ENCODE results near the gene VWA7. TPM values are rescaled to one million over a fixed set of nuclear protein-coding genes. Genes with fewer than 3 reads are reported as not detected.

Gene VWA7
- polyA plus RNA-seq, 1 experiment, result 0.29 TPM

GRCh38 chr6:31734821-31735406 is 42.2 kb downstream of the VWA7 start:
- ChIA-PET POLR2A (no interaction called here), CTCF (interaction anchor here (0.6 to 6.5 kb wide), 3 partner anchors 35 to 73 kb away, joined by 3 to 35 read pairs (median 4); no protein-coding TSS in a partner anchor)
- peak overlapping the region; percentile 90 for H3K4me3 ChIP-seq (ENCODE audit: low read depth, low read length)
- no peak for DNase-seq (ENCODE audit: low read depth)
- TF ChIP-seq CTCF (IDR thresholded peaks at IDR 0.05; ENCODE audit: insufficient read depth, low read depth, low read length), result no peak
- peaks cover 20% of the 10 kb centered on the region for H3K36me3 ChIP-seq (ENCODE audit: control insufficient read depth, insufficient read depth, low read length)
- no peaks in the 10 kb centered on the region for H3K27me3 ChIP-seq (ENCODE audit: control insufficient read depth, insufficient read depth, low read length)

DNA sequence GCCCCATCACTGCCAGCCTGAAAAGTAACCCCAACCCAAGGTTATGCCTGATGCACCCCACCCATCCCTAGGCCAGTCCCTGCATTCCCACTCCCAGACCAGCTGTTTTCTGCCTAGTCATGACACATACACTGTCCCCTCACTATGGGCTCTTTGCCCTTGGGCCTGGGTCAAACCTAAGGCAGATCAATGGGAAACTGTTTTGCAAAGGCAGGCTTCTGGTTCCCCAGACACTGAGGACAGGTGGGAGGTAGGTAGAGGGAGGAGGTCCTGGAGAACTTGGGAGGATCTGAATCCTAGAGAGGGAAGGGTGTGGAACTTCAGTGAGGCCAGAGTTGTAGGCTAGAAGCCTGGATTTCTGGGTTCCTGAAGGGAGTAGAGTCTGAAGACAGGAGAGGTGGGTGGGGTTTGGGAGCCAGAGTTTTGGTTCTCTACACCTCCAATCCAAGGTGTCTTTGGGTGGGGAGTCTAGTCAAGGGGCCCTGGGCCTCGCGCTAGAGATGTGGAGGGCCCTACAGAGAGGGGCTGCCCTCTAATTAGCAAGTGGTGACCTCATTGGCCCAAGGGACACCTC is 42.8 kb downstream of the VWA7 start:
- TF ChIP-seq CTCF (IDR thresholded peaks at IDR 0.05; ENCODE audit: insufficient read depth, low read depth, low read length), result no peak
- H3K4me3 ChIP-seq (ENCODE audit: low read depth, low read length), result peak overlapping the region; percentile 90
- ChIA-PET CTCF (interaction anchor here (1.1 to 6.5 kb wide), 2 partner anchors 36 to 73 kb away, joined by 4 to 35 read pairs; no protein-coding TSS in a partner anchor), POLR2A (no interaction called here)
- peaks cover 20% of the 10 kb centered on the region for H3K36me3 ChIP-seq (ENCODE audit: control insufficient read depth, insufficient read depth, low read length)
- H3K27me3 ChIP-seq (ENCODE audit: control insufficient read depth, insufficient read depth, low read length), result no peaks in the 10 kb centered on the region
- DNase-seq (ENCODE audit: low read depth), result no peak

GRCh38 chr6:31733734-31734133 is 43.4 kb downstream of the VWA7 start:
- Histone ChIP-seq H3K36me3 (ENCODE audit: control insufficient read depth, insufficient read depth, low read length) (peaks cover 20% of the 10 kb centered on the region), H3K27me3 (ENCODE audit: control insufficient read depth, insufficient read depth, low read length) (no peaks in the 10 kb centered on the region), H3K4me3 (ENCODE audit: low read depth, low read length) (no peak overlapping the region; the same call in 1 of the 2 replicates)
- no peak for DNase-seq (ENCODE audit: low read depth)
- POLR2A ChIA-PET, result interaction anchor here (0.6 kb wide), 1 partner anchor 174 kb away, joined by 5 read pairs; no protein-coding TSS in a partner anchor
- no peak for TF ChIP-seq CTCF (IDR thresholded peaks at IDR 0.05; ENCODE audit: insufficient read depth, low read depth, low read length)
- CTCF ChIA-PET, result interaction anchor here (2.2 kb wide), 1 partner anchor 36 kb away, joined by 10 read pairs; no protein-coding TSS in a partner anchor

DNA sequence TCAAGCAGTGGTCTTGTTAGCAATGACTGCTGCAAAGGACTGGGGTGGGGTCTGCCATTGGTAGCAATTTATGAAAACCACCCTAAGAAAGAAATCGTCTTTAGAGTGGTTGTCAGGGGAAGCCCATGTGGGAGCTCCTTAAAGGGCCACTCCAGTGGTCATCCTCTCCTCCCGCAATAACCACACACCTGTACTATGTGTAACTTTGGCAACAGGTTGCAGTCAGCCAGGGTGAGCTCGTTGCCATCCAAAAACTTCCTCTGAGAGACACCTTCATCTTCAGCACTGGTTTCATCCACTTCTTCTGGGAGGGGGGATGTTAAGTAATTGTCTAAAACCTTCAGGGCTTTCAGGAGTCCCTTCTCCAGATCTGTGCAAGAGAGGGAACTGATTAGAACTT is 45.1 kb downstream of the VWA7 start:
- no peaks in the 10 kb centered on the region for H3K27me3 ChIP-seq (ENCODE audit: control insufficient read depth, insufficient read depth, low read length)
- no peak for DNase-seq (ENCODE audit: low read depth)
- no peak overlapping the region for H3K4me3 ChIP-seq (ENCODE audit: low read depth, low read length)
- ChIA-PET POLR2A (no interaction called here), CTCF (interaction anchor here (2.2 kb wide), 1 partner anchor 38 kb away, joined by 10 read pairs; no protein-coding TSS in a partner anchor)
- H3K36me3 ChIP-seq (ENCODE audit: control insufficient read depth, insufficient read depth, low read length), result peaks cover 20% of the 10 kb centered on the region
- no peak for TF ChIP-seq CTCF (IDR thresholded peaks at IDR 0.05; ENCODE audit: insufficient read depth, low read depth, low read length)

DNA sequence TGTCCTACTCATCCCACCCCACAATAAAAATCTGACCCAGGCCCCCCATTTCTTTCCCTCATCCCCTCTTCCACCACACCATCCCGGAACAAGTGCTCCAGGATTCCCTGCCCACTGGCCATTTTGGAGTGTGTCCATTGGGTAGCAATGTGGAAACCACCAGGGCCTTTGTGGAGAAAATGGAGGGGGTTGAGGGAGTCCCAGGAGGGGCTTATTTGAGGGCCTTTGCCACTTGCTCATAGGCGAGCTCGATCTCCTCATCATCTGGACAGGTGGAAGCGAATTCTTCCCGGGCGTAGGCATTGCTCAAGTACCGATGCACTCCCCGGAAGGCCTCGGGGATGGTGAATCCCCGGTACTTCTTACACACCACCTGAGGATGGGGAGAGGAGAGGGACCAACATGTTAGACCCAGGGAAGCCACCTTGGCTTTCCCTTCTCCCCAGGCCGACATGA is 46.5 kb downstream of the VWA7 start:
- CTCF ChIA-PET, result interaction anchor here (0.6 to 4.6 kb wide), 11 partner anchors 7 to 232 kb away, joined by 3 to 28 read pairs (median 5); partner anchors contain the start of genes LSM2 and LY6G6D
- no peak for TF ChIP-seq CTCF (IDR thresholded peaks at IDR 0.05; ENCODE audit: insufficient read depth, low read depth, low read length)
- no peak for DNase-seq (ENCODE audit: low read depth)
- peak overlapping the region; percentile 88 for H3K4me3 ChIP-seq (ENCODE audit: low read depth, low read length)
- H3K36me3 ChIP-seq (ENCODE audit: control insufficient read depth, insufficient read depth, low read length), result peaks cover 26% of the 10 kb centered on the region
- POLR2A ChIA-PET, result interaction anchor here (0.9 kb wide), 1 partner anchor 33 kb away, joined by 3 read pairs; no protein-coding TSS in a partner anchor
- H3K27me3 ChIP-seq (ENCODE audit: control insufficient read depth, insufficient read depth, low read length), result no peaks in the 10 kb centered on the region

All from BJ (cell line).